PFSK-1 (cell line): ENCODE measurements around the gene ANKMY1.

ENCODE experiments used
- FOXP2 ChIP-seq: optimal IDR thresholded peaks from 2 replicates; pipeline ENCODE3; 2011; ENCODE audit warnings: borderline replicate concordance, control low read depth, inconsistent platforms; ENCODE audit not compliant: insufficient read depth; ENCODE audit errors: extremely low read length, extremely low read depth
- POLR2AphosphoS5 ChIP-seq: IDR thresholded peaks from 2 replicates; pipeline ENCODE4 v1.6.1; 2012; ENCODE audit warnings: low read depth, mild to moderate bottlenecking, control low read depth, low read length, moderate library complexity
- SIN3A ChIP-seq: IDR thresholded peaks from 2 replicates; pipeline ENCODE4 v1.6.1; 2012; ENCODE audit warnings: mild to moderate bottlenecking, low read length, moderate library complexity, borderline replicate concordance; ENCODE audit not compliant: insufficient read depth
- TAF1 ChIP-seq: IDR thresholded peaks from 2 replicates; pipeline ENCODE4 v1.6.1; 2012; ENCODE audit warnings: low read length, control low read depth, borderline replicate concordance; ENCODE audit not compliant: insufficient read depth
- TF ChIP-seq, protein P1 (sequence below), 2 experiments: IDR thresholded peaks; 2 replicates each; pipeline versions ENCODE4 v1.6.1 to v1.8.0; 2011 to 2012; ENCODE audit warnings: low read depth in 2 of 2, low read length in 2 of 2, control low read depth in 1 of 2, inconsistent platforms in 1 of 2, mild to moderate bottlenecking in 1 of 2, moderate library complexity in 1 of 2; ENCODE audit not compliant: insufficient read depth in 1 of 2

Gene ANKMY1

GRCh38 chr2:240442891-240443715 is 114.7 kb downstream of the ANKMY1 start:
- no peak for TF ChIP-seq TAF1
- TF ChIP-seq SIN3A: no peak
- TF ChIP-seq FOXP2: no peak
- TF ChIP-seq POLR2AphosphoS5: no peak
- TF ChIP-seq, protein P1, sequence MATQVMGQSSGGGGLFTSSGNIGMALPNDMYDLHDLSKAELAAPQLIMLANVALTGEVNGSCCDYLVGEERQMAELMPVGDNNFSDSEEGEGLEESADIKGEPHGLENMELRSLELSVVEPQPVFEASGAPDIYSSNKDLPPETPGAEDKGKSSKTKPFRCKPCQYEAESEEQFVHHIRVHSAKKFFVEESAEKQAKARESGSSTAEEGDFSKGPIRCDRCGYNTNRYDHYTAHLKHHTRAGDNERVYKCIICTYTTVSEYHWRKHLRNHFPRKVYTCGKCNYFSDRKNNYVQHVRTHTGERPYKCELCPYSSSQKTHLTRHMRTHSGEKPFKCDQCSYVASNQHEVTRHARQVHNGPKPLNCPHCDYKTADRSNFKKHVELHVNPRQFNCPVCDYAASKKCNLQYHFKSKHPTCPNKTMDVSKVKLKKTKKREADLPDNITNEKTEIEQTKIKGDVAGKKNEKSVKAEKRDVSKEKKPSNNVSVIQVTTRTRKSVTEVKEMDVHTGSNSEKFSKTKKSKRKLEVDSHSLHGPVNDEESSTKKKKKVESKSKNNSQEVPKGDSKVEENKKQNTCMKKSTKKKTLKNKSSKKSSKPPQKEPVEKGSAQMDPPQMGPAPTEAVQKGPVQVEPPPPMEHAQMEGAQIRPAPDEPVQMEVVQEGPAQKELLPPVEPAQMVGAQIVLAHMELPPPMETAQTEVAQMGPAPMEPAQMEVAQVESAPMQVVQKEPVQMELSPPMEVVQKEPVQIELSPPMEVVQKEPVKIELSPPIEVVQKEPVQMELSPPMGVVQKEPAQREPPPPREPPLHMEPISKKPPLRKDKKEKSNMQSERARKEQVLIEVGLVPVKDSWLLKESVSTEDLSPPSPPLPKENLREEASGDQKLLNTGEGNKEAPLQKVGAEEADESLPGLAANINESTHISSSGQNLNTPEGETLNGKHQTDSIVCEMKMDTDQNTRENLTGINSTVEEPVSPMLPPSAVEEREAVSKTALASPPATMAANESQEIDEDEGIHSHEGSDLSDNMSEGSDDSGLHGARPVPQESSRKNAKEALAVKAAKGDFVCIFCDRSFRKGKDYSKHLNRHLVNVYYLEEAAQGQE (IDR thresholded peaks at IDR 0.05; ENCODE audit: insufficient read depth in 1 of 2, low read depth in 2 of 2, low read length in 2 of 2): no peak

- TF ChIP-seq POLR2AphosphoS5: no peak
- TF ChIP-seq TAF1: no peak
- no peak for TF ChIP-seq FOXP2
- TF ChIP-seq SIN3A: no peak
- TF ChIP-seq, protein P1 (IDR thresholded peaks at IDR 0.05; ENCODE audit: insufficient read depth in 1 of 2, low read depth in 2 of 2, low read length in 2 of 2): no peak
Observed at GRCh38 chr2:240441993-240442411, 115.8 kb downstream of the ANKMY1 start.

GRCh38 chr2:240441326-240441992 is 116.3 kb downstream of the ANKMY1 start:
- no peak for TF ChIP-seq POLR2AphosphoS5
- no peak for TF ChIP-seq TAF1
- TF ChIP-seq, protein P1 (IDR thresholded peaks at IDR 0.05; ENCODE audit: insufficient read depth in 1 of 2, low read depth in 2 of 2, low read length in 2 of 2): no peak
- no peak for TF ChIP-seq FOXP2
- no peak for TF ChIP-seq SIN3A

DNA sequence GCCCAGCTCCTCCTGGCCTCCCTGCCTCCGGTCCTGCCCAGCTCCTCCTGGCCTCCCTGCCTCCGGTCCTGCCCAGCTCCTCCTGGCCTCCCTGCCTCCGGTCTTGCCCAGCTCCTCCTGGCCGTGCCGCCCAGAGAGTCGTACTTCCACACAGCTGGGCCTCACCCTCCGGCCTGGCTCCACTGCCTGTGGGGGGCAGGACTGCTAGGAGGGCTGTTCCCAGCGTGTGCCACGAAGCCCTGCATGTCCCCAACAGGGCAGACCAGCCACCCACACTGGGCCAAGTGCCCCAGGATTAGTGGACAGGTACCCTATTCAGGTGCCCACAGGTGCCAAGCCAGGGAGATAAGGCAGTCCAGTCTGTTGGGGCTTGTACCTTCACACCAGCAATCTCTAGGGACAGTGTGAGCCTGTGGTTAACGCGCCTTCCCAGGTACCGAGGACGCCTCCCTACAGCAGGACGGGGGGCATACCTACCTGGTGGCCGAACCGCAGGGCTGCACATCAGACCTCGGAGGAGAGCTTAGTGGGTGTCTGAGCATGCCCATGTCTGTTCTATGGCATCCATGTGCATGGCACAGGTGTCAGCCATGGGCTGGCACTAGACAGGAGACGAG is 117.0 kb downstream of the ANKMY1 start:
- TF ChIP-seq FOXP2 (no peak), POLR2AphosphoS5 (no peak), SIN3A (no peak), TAF1 (no peak)
- TF ChIP-seq, protein P1 (IDR thresholded peaks at IDR 0.05; ENCODE audit: insufficient read depth in 1 of 2, low read depth in 2 of 2, low read length in 2 of 2): no peak
